T47D (cell line): ENCODE results near the gene RGS19.

Source experiments
- DNase-seq, 2 experiments: peaks; one replicate each; pipeline versions ENCODE4 v3.0.0 to v3.0.0-alpha.2; 2011 to 2012; ENCODE audit warnings: low read depth in 1 of 2, low spot score in 1 of 2
- JUND ChIP-seq: IDR thresholded peaks from 2 replicates; pipeline ENCODE4 v1.6.1; 2012; ENCODE audit warnings: low read depth
- in situ Hi-C: cut with HindIII; loops from 2 replicates; pipeline ENCODE4 v1.10.0; 2016; ENCODE audit warnings: low sequenced_read_pairs, low pct_unique_long_range_greater_than_20kb

Gene RGS19

GRCh38 chr20:64048402-64049044 is 30.8 kb downstream of the RGS19 start:
- no peak for TF ChIP-seq JUND
- no peak for DNase-seq
- in situ Hi-C loops, result no loop called here

- in situ Hi-C loops, result no loop called here
- no peak for DNase-seq
- no peak for TF ChIP-seq JUND
Observed at GRCh38 chr20:64047968-64048401, 31.3 kb downstream of the RGS19 start.

GRCh38 chr20:64047046-64047389 is 32.3 kb downstream of the RGS19 start:
- in situ Hi-C loops, result no loop called here
- no peak for TF ChIP-seq JUND
- no peak for DNase-seq

- no peak for TF ChIP-seq JUND
- peak in 1 of 2 experiments; percentile 76 for DNase-seq
- in situ Hi-C loops, result no loop called here
Observed at GRCh38 chr20:64045346-64046011, 33.8 kb downstream of the RGS19 start.

GRCh38 chr20:64044484-64045247 is 34.7 kb downstream of the RGS19 start:
- in situ Hi-C loops, result no loop called here
- DNase-seq, result peak; percentile 81 to 86
- TF ChIP-seq JUND, result no peak

GRCh38 chr20:64043768-64044167 is 35.5 kb downstream of the RGS19 start:
- DNase-seq, result no peak
- no peak for TF ChIP-seq JUND
- in situ Hi-C loops, result no loop called here

GRCh38 chr20:64042054-64042781 is 37.1 kb downstream of the RGS19 start:
- no peak for TF ChIP-seq JUND
- no peak for DNase-seq

GRCh38 chr20:64041781-64042053 is 37.6 kb downstream of the RGS19 start:
- DNase-seq, result no peak
- no peak for TF ChIP-seq JUND
- in situ Hi-C loops, result no loop called here

More at GRCh38 chr20:64042054-64042781, 37.1 kb downstream of the RGS19 start:
- in situ Hi-C loops, result no loop called here

GRCh38 chr20:64041040-64041780 is 38.1 kb downstream of the RGS19 start:
- TF ChIP-seq JUND, result no peak
- in situ Hi-C loops, result no loop called here
- DNase-seq, result no peak

- no peak for TF ChIP-seq JUND
- in situ Hi-C loops, result no loop called here
- DNase-seq, result no peak
Observed at GRCh38 chr20:64040231-64041039, 38.9 kb downstream of the RGS19 start.

- no peak for DNase-seq
- TF ChIP-seq JUND, result no peak
- in situ Hi-C loops, result no loop called here
Observed at GRCh38 chr20:64039293-64040160, 39.8 kb downstream of the RGS19 start.
